OCI-LY1 (cell line): ENCODE results near the gene ARHGAP10.

Source experiments
- EZH2 ChIP-seq: fragments of 200-600 bp; sonication (generic), shearing (Covaris generic); IDR thresholded peaks from 2 replicates; pipeline ENCODE4 v1.8.0; 2017; ENCODE audit warnings: borderline replicate concordance, mixed run types, mild to moderate bottlenecking, antibody characterized with exemption, low read length, moderate library complexity, mixed read lengths
- TF ChIP-seq, protein P1 (sequence below): fragments of 200-600 bp; sonication (generic), shearing (Covaris generic); IDR thresholded peaks from 2 replicates; pipeline ENCODE4 v1.5.1; 2017; ENCODE audit warnings: mild to moderate bottlenecking, antibody characterized with exemption, low read length, moderate library complexity, mixed read lengths

DNA sequence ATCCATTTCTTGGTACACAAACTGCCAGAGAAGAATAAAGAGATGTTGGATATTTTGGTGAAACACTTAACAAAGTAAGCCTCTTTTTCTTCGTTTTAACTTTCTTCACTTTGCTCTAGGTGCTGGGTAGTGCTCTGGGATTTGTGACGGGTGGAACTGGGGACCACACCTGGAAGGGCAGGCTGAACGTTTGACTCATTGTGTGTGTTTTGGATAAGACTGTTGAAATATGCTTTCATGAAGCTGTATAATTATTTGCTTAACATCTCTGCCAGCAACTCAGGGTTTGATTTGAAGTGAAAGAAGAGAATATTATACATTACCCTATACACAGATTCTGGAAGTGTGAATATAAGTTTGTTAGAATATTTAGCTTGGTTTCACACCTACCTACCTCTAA, 233.2 kb downstream of the ARHGAP10 start:
- TF ChIP-seq, protein P1, sequence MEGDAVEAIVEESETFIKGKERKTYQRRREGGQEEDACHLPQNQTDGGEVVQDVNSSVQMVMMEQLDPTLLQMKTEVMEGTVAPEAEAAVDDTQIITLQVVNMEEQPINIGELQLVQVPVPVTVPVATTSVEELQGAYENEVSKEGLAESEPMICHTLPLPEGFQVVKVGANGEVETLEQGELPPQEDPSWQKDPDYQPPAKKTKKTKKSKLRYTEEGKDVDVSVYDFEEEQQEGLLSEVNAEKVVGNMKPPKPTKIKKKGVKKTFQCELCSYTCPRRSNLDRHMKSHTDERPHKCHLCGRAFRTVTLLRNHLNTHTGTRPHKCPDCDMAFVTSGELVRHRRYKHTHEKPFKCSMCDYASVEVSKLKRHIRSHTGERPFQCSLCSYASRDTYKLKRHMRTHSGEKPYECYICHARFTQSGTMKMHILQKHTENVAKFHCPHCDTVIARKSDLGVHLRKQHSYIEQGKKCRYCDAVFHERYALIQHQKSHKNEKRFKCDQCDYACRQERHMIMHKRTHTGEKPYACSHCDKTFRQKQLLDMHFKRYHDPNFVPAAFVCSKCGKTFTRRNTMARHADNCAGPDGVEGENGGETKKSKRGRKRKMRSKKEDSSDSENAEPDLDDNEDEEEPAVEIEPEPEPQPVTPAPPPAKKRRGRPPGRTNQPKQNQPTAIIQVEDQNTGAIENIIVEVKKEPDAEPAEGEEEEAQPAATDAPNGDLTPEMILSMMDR, result no peak
- no peak for TF ChIP-seq EZH2
